Measurements from ENCODE around the gene DIRAS1.
"Not testable (repeated sequence)": the region's sequence is repeated elsewhere in the genome, so short reads cannot be mapped to it uniquely, and the experiment has no call there.

The DIRAS1 gene

GRCh38 chr19:2726904-2727639 is 5.9 kb upstream of the DIRAS1 start:
- DNase-seq (ENCODE audit: low read depth) = no peak

- DNase-seq (ENCODE audit: low read depth) = no peak
Observed at GRCh38 chr19:2726160-2726855, 5.1 kb upstream of the DIRAS1 start.

- no peak for DNase-seq (ENCODE audit: low read depth)
Observed at GRCh38 chr19:2724148-2724557, 3.0 kb upstream of the DIRAS1 start.

- DNase-seq (ENCODE audit: low read depth) = no peak
Observed at GRCh38 chr19:2723747-2724146, 2.6 kb upstream of the DIRAS1 start.

- no peak for DNase-seq (ENCODE audit: low read depth)
Observed at GRCh38 chr19:2723345-2723715, 2.2 kb upstream of the DIRAS1 start.

- no peak for DNase-seq (ENCODE audit: low read depth)
Observed at GRCh38 chr19:2722541-2723344, 1.6 kb upstream of the DIRAS1 start.

GRCh38 chr19:2721570-2722540 is 683 bp upstream of the DIRAS1 start:
- no peak for DNase-seq (ENCODE audit: low read depth)

GRCh38 chr19:2719920-2720776 is 1.0 kb downstream of the DIRAS1 start:
- no peak for DNase-seq (ENCODE audit: low read depth)

GRCh38 chr19:2719232-2719735 is 1.9 kb downstream of the DIRAS1 start:
- no peak for DNase-seq (ENCODE audit: low read depth)

GRCh38 chr19:2717638-2718541 is 3.3 kb downstream of the DIRAS1 start:
- no peak for DNase-seq (ENCODE audit: low read depth)

- no peak for DNase-seq (ENCODE audit: low read depth)
Observed at GRCh38 chr19:2716722-2717637, 4.2 kb downstream of the DIRAS1 start.

GRCh38 chr19:2716275-2716650 is 4.9 kb downstream of the DIRAS1 start:
- DNase-seq (ENCODE audit: low read depth) = no peak

GRCh38 chr19:2715470-2716274 is 5.5 kb downstream of the DIRAS1 start:
- DNase-seq (ENCODE audit: low read depth) = no peak

- DNase-seq (ENCODE audit: low read depth) = no peak
Observed at GRCh38 chr19:2714531-2715269, 6.5 kb downstream of the DIRAS1 start.

GRCh38 chr19:2714102-2714501 is 7.1 kb downstream of the DIRAS1 start:
- DNase-seq (ENCODE audit: low read depth) = not testable (repeated sequence)

- not testable (repeated sequence) for DNase-seq (ENCODE audit: low read depth)
Observed at GRCh38 chr19:2713170-2713569, 8.0 kb downstream of the DIRAS1 start.

GRCh38 chr19:2711875-2712205 is 9.3 kb downstream of the DIRAS1 start:
- no peak for DNase-seq (ENCODE audit: low read depth)
